Transverse colon (tissue), 4 donors: ENCODE measurements around the gene PARP12. TPM values are rescaled to one million over a fixed set of nuclear protein-coding genes. Genes with fewer than 3 reads are reported as not detected.

Source experiments
- DNase-seq: peaks from one replicate; pipeline ENCODE4 v3.0.0-alpha.2; 2019
- H3K27ac ChIP-seq, 4 donors: fragments of 200-600 bp; sonication (generic); 2 replicates each; pipeline ENCODE4 v1.5.1; 2016 to 2018; ENCODE audit warnings: inconsistent platforms in 4 of 4
- H3K27me3 ChIP-seq: fragments of 200-600 bp; sonication (generic); 2 replicates; pipeline ENCODE4 v1.5.1; 2017; ENCODE audit warnings: inconsistent platforms
- H3K36me3 ChIP-seq, 4 donors: fragments of 200-600 bp; sonication (generic); 2 replicates each; pipeline ENCODE4 v1.5.1; 2017 to 2019; ENCODE audit warnings: inconsistent platforms in 4 of 4
- H3K4me1 ChIP-seq, 4 donors: fragments of 200-600 bp; sonication (generic); 2 replicates each; pipeline ENCODE4 v1.5.1; 2017 to 2020; ENCODE audit warnings: inconsistent platforms in 4 of 4
- H3K4me3 ChIP-seq, 4 donors: fragments of 200-600 bp; sonication (generic); 1 replicate in 1 of 4; 2 replicates in 3 of 4; pipeline versions ENCODE4 v1.5.1 to v1.6.1; 2017 to 2019; ENCODE audit warnings: inconsistent platforms in 4 of 4
- H3K9me3 ChIP-seq, 2 donors: fragments of 200-600 bp; sonication (generic); 2 replicates each; pipeline ENCODE4 v1.5.1; 2017 to 2019; ENCODE audit warnings: inconsistent platforms in 2 of 2
- EP300 ChIP-seq: sonication (generic); formaldehyde crosslinking; IDR thresholded peaks from one replicate; pipeline ENCODE4 v1.6.1; 2017; ENCODE audit warnings: antibody characterized with exemption, low read depth
- POLR2A ChIP-seq: fragments of 450-650 bp; IDR thresholded peaks from one replicate; pipeline ENCODE4 v1.6.1; 2016; ENCODE audit warnings: antibody characterized with exemption, mild to moderate bottlenecking, moderate library complexity
- POLR2AphosphoS5 ChIP-seq, 3 donors: sonication (generic); formaldehyde crosslinking; IDR thresholded peaks; one replicate each; pipeline ENCODE4 v1.6.1; 2016; ENCODE audit warnings: antibody characterized with exemption in 3 of 3
- WGBS, 2 donors: methylation state at CpG; one replicate each; pipeline ENCODE4 v1.1.5; 2018; ENCODE audit warnings: low coverage in 1 of 2; 5-methylcytosine and 5-hydroxymethylcytosine counted together
- in situ Hi-C, 4 donors: fragments of 200-750 bp; cut with MboI; loops; one replicate each; pipeline versions ENCODE4 v1.15.0 to v1.15.1; 2017; ENCODE audit warnings: low sequenced_read_pairs in 3 of 4, low pct_ligation_motif_present in 1 of 4, low pct_unique_long_range_greater_than_20kb in 1 of 4
- intact Hi-C: fragments of 100-400 bp; cut with DNase I; formaldehyde crosslinking; loops from one replicate; pipeline ENCODE4 v1.15.1; 2023; ENCODE audit warnings: low total_unique reads
- small RNA-seq, 4 donors: library from RNA; depleted of rRNA; stranded (forward); fragments of <200 nt; gene quantifications; one replicate each; pipeline ENCODE3, GENCODE V24; 2016
- total RNA-seq, 4 donors: library from RNA; depleted of rRNA; stranded (reverse); fragments of >200 nt; gene quantifications; one replicate each; pipeline ENCODE4 v1.1.0, GENCODE V29; 2016
- TF ChIP-seq, protein P1 (sequence below), 5 experiments: fragments of 200-600 bp in 3 of 5; fragments of 450-650 bp in 2 of 5; sonication (generic) in 3 of 5; IDR thresholded peaks; 1 replicate in 2 of 5; 2 replicates in 3 of 5; pipeline ENCODE4 v1.5.1; 2016 to 2017; ENCODE audit warnings: antibody characterized with exemption in 5 of 5, inconsistent platforms in 3 of 5, mild to moderate bottlenecking in 2 of 5, moderate library complexity in 1 of 5

The PARP12 gene
- total RNA-seq, 4 donors from 2014 or later, result 20.9 to 105 (median 83.9) TPM

DNA sequence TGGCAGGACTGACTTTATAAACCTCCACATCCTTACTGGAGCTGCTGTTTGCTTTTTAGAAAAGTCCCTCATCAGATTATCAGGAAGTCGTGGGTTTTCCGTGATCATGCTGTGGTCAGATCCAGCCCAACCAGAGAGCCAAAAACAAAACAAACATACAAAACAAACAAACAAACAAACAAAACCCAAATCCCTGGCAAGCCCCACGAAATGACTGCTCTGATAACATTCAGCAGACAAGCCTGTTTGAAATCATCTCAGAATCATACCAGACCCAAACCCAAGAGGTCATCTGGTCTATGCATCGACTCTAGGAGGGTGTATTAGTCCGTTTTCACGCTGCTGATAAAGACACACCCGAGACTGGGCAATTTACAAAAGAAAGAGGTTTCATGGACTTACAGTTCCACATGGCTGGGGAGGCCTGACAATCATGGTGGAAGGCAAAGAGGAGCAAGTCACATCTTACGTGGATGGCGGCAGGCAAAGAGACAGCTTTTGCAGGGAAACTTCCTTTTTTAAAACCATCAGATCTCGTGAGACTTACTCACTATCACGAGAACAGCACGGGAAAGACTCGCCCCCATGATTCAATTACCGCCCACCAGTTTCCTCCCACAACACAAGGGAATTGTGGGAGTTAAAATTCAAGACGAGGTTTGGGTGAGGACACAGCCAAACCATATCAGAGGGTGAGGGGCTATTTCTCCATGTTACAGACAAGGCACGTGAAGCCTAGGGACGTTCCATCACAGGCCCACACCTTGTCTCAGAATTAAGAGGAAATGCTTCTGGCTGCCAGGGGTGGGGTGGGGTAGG is 85.7 kb downstream of the PARP12 start:
- intact Hi-C loops, result no loop called here
- in situ Hi-C loops, result no loop called here
- no peak for TF ChIP-seq EP300
- TF ChIP-seq, protein P1, sequence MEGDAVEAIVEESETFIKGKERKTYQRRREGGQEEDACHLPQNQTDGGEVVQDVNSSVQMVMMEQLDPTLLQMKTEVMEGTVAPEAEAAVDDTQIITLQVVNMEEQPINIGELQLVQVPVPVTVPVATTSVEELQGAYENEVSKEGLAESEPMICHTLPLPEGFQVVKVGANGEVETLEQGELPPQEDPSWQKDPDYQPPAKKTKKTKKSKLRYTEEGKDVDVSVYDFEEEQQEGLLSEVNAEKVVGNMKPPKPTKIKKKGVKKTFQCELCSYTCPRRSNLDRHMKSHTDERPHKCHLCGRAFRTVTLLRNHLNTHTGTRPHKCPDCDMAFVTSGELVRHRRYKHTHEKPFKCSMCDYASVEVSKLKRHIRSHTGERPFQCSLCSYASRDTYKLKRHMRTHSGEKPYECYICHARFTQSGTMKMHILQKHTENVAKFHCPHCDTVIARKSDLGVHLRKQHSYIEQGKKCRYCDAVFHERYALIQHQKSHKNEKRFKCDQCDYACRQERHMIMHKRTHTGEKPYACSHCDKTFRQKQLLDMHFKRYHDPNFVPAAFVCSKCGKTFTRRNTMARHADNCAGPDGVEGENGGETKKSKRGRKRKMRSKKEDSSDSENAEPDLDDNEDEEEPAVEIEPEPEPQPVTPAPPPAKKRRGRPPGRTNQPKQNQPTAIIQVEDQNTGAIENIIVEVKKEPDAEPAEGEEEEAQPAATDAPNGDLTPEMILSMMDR (IDR thresholded peaks at IDR 0.05), result no peak
- no peak for TF ChIP-seq POLR2A
- H3K27ac ChIP-seq, result no peak overlapping the region
- no peaks in the 10 kb centered on the region for H3K27me3 ChIP-seq
- no peaks in the 10 kb centered on the region for H3K36me3 ChIP-seq
- no peaks in the 10 kb centered on the region for H3K4me1 ChIP-seq
- 84 to 87% methylated on average over 6 to 17 of the region's 17 CpGs for WGBS, 2 donors
- H3K4me3 ChIP-seq, result no peak overlapping the region
- no peak for DNase-seq
- H3K9me3 ChIP-seq, result no peaks in the 10 kb centered on the region

DNA sequence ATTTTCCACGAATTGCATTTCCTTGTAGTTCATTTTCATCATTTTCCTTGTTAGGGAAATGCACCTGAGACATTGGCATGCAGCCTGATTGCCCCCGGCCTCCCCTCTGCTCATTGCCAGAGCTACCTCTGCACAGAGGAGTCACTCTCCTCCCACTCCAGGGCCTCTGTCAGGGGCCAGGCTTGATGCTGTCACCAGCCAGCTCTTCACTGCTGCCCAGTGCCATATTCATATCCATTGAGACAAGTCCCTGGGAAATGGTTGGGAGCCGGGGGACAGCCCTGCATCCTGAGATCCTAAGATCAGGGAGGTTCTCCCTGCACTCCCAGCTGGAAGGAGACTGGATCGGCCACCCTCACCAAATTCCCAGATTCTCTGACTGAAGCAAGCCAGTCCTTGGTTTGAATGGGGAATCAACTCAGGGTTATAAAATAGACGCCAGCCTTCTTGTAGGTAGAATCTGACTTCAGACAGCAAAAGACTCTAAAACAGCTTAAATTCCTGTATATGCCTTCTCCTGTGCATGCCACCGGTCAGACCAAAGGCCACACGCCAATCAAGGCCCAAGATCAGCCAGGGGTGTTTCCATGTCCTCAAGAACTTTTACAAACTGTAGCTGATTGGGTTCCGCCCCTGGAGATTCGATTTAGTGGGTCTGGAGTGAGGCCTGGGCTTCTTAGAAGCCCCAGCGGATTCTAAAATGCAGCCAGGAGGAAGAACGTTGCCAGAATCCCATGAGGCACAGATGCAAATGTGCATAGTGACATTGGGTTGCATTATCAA is 86.5 kb downstream of the PARP12 start:
- Histone ChIP-seq H3K4me3 (no peak overlapping the region), H3K27me3 (no peaks in the 10 kb centered on the region), H3K4me1 (no peaks in the 10 kb centered on the region), H3K27ac (no peak overlapping the region), H3K9me3 (no peaks in the 10 kb centered on the region), H3K36me3 (no peaks in the 10 kb centered on the region)
- no peak for TF ChIP-seq POLR2AphosphoS5 (IDR thresholded peaks at IDR 0.05)
- TF ChIP-seq EP300, result no peak
- TF ChIP-seq, protein P1 (IDR thresholded peaks at IDR 0.05), result no peak
- intact Hi-C loops, result no loop called here
- in situ Hi-C loops, result no loop called here
- 70 to 90% methylated on average over 3 to 11 of the region's 11 CpGs for WGBS, 2 donors
- DNase-seq, result no peak

DNA sequence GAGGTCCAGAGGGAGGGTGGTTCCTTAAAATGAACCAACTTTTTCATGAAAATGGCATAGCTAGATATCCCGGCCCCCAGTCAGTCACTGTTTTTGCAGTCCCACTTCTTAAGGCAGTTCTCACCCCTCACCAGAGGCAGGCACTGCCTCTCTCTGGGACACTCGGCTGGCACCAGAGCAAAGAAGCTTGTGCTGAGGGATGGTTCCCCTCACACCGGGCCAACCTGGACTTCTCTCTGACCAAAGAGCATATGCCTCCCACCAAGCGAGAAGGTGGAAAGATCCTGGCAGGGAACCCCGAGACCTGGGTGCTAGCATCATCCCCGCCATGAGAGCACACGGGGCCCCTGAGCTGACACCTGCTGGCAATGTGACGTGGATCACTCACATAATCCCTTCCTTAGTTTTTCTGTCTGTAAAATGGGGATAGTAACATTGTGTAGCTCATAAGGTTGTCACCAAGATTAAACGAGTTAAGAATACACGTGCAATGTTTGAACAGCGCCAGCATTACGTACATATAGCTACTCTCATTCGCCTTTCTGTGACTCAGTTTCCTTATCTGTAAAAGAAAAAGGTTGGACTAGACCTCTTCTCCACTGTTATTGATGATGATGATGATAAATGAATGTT is 88.5 kb downstream of the PARP12 start:
- WGBS, 2 donors, result 89 to 93% methylated on average over 8 to 13 of the region's 13 CpGs
- TF ChIP-seq POLR2A, result no peak
- TF ChIP-seq, protein P1 (IDR thresholded peaks at IDR 0.05), result no peak
- TF ChIP-seq POLR2AphosphoS5 (IDR thresholded peaks at IDR 0.05), result no peak
- no peak for TF ChIP-seq EP300
- H3K27me3 ChIP-seq, result no peaks in the 10 kb centered on the region

More for the DNA sequence above, 88.5 kb downstream of the PARP12 start:
- no peaks in the 10 kb centered on the region for H3K9me3 ChIP-seq
- H3K36me3 ChIP-seq, result no peaks in the 10 kb centered on the region
- DNase-seq, result no peak
- H3K4me3 ChIP-seq, result no peak overlapping the region
- intact Hi-C loops (no loop called here), in situ Hi-C loops (no loop called here)
- H3K27ac ChIP-seq, result no peak overlapping the region
- no peaks in the 10 kb centered on the region for H3K4me1 ChIP-seq

Small RNA genes lying within 50 kb of the gene (small RNA-seq; reads per million reads assigned to genes)
- gene RF00019, result 0 reads per million in 4 donors

Other genes with a start within 250 kb of the PARP12 start
- gene TBXAS1, start 233.7 kb downstream of the PARP12 start, total RNA-seq, result 10 to 100 TPM in 3 of 4 donors, 1 to 10 TPM in 1; 9.0 to 22.2 (median 14.6) TPM
- gene KDM7A, start 114.0 kb upstream of the PARP12 start, total RNA-seq, result 10 to 100 TPM; 21.9 to 84.2 (median 54.6) TPM